Activated naive CD4-positive, alpha-beta T cell treated with anti-CD3 and anti-CD28 coated beads, Interleukin-2, amount 50 U/mL, for 72 hours (primary cell): Measurements from ENCODE around the gene RGS17. TPM values are rescaled to one million over a fixed set of nuclear protein-coding genes. Genes with fewer than 3 reads are reported as not detected.

Source experiments
- ATAC-seq, 2 donors: fragments of 150-1000 bp; cut with Tn5 transposase; 2 replicates each; pipeline ENCODE4 v1.10.0; 2021; ENCODE audit warnings: mild to moderate bottlenecking in 2 of 2, moderate library complexity in 2 of 2
- DNase-seq, 2 donors: peaks; one replicate each; pipeline ENCODE4 v3.0.0; 2021 to 2022; ENCODE audit warnings: low spot score in 2 of 2
- H3K27ac Mint-ChIP-seq, 2 donors: one replicate each; pipeline ENCODE4 v1.8.0; 2022; ENCODE audit warnings: mild to moderate bottlenecking in 2 of 2, mixed read lengths in 2 of 2
- H3K36me3 Mint-ChIP-seq, 2 donors: one replicate each; pipeline ENCODE4 v1.8.0; 2022; ENCODE audit warnings: mixed read lengths in 2 of 2
- H3K9me3 Mint-ChIP-seq, 2 donors: one replicate each; pipeline ENCODE4 v1.8.0; 2022; ENCODE audit warnings: mixed read lengths in 2 of 2
- total RNA-seq, 2 donors: library from RNA; stranded (reverse); gene quantifications; one replicate each; pipeline ENCODE4 v1.2.3, GENCODE V29; 2022

RGS17 gene
- total RNA-seq: not detected

- Mint-ChIP-seq H3K36me3 (peaks cover 6 to 7% of the 10 kb centered on the region in 2 donors), H3K9me3 (no peaks in the 10 kb centered on the region), H3K27ac (no peak within 1 kb of the TSS)
- DNase-seq: peak in 1 of 2 donors; percentile 11
- peak; percentile 69 to 73 for ATAC-seq
These were observed at the start of gene RGS17 for GRCh38 chr6:153131037-153131981. RGS17 (minus strand) TSS chr6:153131282; CDS start chr6:153044018, 87,264 bp downstream.

- no peaks in the 10 kb centered on the region for H3K36me3 Mint-ChIP-seq
- no peak overlapping the region for H3K27ac Mint-ChIP-seq
- no peak for DNase-seq
- ATAC-seq: no peak
- H3K9me3 Mint-ChIP-seq: peaks cover 0 to 4% of the 10 kb centered on the region in 2 donors
These were observed 41.7 kb upstream of the RGS17 start for GRCh38 chr6:153172815-153173214.

- ATAC-seq (no peak), DNase-seq (no peak)
- no peaks in the 10 kb centered on the region for H3K9me3 Mint-ChIP-seq
- H3K27ac Mint-ChIP-seq: no peak overlapping the region
- no peaks in the 10 kb centered on the region for H3K36me3 Mint-ChIP-seq
These were observed 39.4 kb upstream of the RGS17 start for GRCh38 chr6:153170511-153170910.

GRCh38 chr6:153167907-153168306 is 36.8 kb upstream of the RGS17 start:
- no peak overlapping the region for H3K27ac Mint-ChIP-seq
- H3K36me3 Mint-ChIP-seq: no peaks in the 10 kb centered on the region
- H3K9me3 Mint-ChIP-seq: peaks cover 0 to 4% of the 10 kb centered on the region in 2 donors
- DNase-seq (no peak), ATAC-seq (no peak)

- ATAC-seq: no peak
- H3K9me3 Mint-ChIP-seq: peaks cover 0 to 4% of the 10 kb centered on the region in 2 donors
- no peaks in the 10 kb centered on the region for H3K36me3 Mint-ChIP-seq
- DNase-seq: no peak
- no peak overlapping the region for H3K27ac Mint-ChIP-seq
These were observed 36.2 kb upstream of the RGS17 start for GRCh38 chr6:153167061-153167891.

GRCh38 chr6:153162646-153163045 is 31.6 kb upstream of the RGS17 start:
- H3K27ac Mint-ChIP-seq: no peak overlapping the region
- DNase-seq (no peak), ATAC-seq (no peak)
- H3K9me3 Mint-ChIP-seq: peaks cover 0 to 4% of the 10 kb centered on the region in 2 donors
- no peaks in the 10 kb centered on the region for H3K36me3 Mint-ChIP-seq

- Mint-ChIP-seq H3K27ac (no peak overlapping the region), H3K9me3 (peaks cover 0 to 4% of the 10 kb centered on the region in 2 donors), H3K36me3 (no peaks in the 10 kb centered on the region)
- no peak for DNase-seq
- ATAC-seq: no peak
These were observed 31.1 kb upstream of the RGS17 start for GRCh38 chr6:153162172-153162571.

GRCh38 chr6:153160221-153160620 is 29.1 kb upstream of the RGS17 start:
- no peak for DNase-seq
- no peak for ATAC-seq
- Mint-ChIP-seq H3K27ac (no peak overlapping the region), H3K36me3 (no peaks in the 10 kb centered on the region), H3K9me3 (peaks cover 0 to 1% of the 10 kb centered on the region in 2 donors)

- H3K9me3 Mint-ChIP-seq: peaks cover 8 to 9% of the 10 kb centered on the region in 2 donors
- ATAC-seq (no peak), DNase-seq (no peak)
- H3K36me3 Mint-ChIP-seq: no peaks in the 10 kb centered on the region
- H3K27ac Mint-ChIP-seq: peak overlapping the region in 1 of 2 donors; percentile 38
These were observed 19.8 kb upstream of the RGS17 start for GRCh38 chr6:153150752-153151440.

- ATAC-seq (no peak), DNase-seq (no peak)
These were observed 19.3 kb upstream of the RGS17 start for GRCh38 chr6:153150371-153150751.

GRCh38 chr6:153149891-153150290 is 18.8 kb upstream of the RGS17 start:
- no peak overlapping the region for H3K27ac Mint-ChIP-seq
- no peak for DNase-seq
- H3K36me3 Mint-ChIP-seq: no peaks in the 10 kb centered on the region
- no peak for ATAC-seq
- H3K9me3 Mint-ChIP-seq: peaks cover 8 to 9% of the 10 kb centered on the region in 2 donors

More at GRCh38 chr6:153150371-153150751, 19.3 kb upstream of the RGS17 start:
- H3K9me3 Mint-ChIP-seq: peaks cover 8 to 9% of the 10 kb centered on the region in 2 donors
- H3K36me3 Mint-ChIP-seq: no peaks in the 10 kb centered on the region
- H3K27ac Mint-ChIP-seq: no peak overlapping the region

GRCh38 chr6:153146413-153146812 is 15.3 kb upstream of the RGS17 start:
- Mint-ChIP-seq H3K9me3 (peaks cover 8 to 9% of the 10 kb centered on the region in 2 donors), H3K36me3 (no peaks in the 10 kb centered on the region), H3K27ac (no peak overlapping the region)
- DNase-seq (no peak), ATAC-seq (no peak)

- Mint-ChIP-seq H3K27ac (no peak overlapping the region), H3K36me3 (no peaks in the 10 kb centered on the region), H3K9me3 (peaks cover 8 to 9% of the 10 kb centered on the region in 2 donors)
- ATAC-seq (no peak), DNase-seq (no peak)
These were observed 14.5 kb upstream of the RGS17 start for GRCh38 chr6:153145591-153145990.

- H3K36me3 Mint-ChIP-seq: no peaks in the 10 kb centered on the region
- no peak overlapping the region for H3K27ac Mint-ChIP-seq
- DNase-seq (no peak), ATAC-seq (no peak)
- no peaks in the 10 kb centered on the region for H3K9me3 Mint-ChIP-seq
These were observed 12.1 kb upstream of the RGS17 start for GRCh38 chr6:153143200-153143599.

GRCh38 chr6:153140299-153140698 is 9.2 kb upstream of the RGS17 start:
- no peaks in the 10 kb centered on the region for H3K9me3 Mint-ChIP-seq
- ATAC-seq (no peak), DNase-seq (no peak)
- H3K27ac Mint-ChIP-seq: no peak overlapping the region
- no peaks in the 10 kb centered on the region for H3K36me3 Mint-ChIP-seq

- Mint-ChIP-seq H3K36me3 (no peaks in the 10 kb centered on the region), H3K9me3 (no peaks in the 10 kb centered on the region), H3K27ac (no peak overlapping the region)
- ATAC-seq (no peak), DNase-seq (no peak)
These were observed 7.8 kb upstream of the RGS17 start for GRCh38 chr6:153138930-153139329.

- no peak for ATAC-seq
- Mint-ChIP-seq H3K9me3 (no peaks in the 10 kb centered on the region), H3K27ac (no peak overlapping the region)
These were observed 4.6 kb upstream of the RGS17 start for GRCh38 chr6:153135681-153136080.

More at GRCh38 chr6:153135681-153136080, 4.6 kb upstream of the RGS17 start:
- DNase-seq: no peak
- H3K36me3 Mint-ChIP-seq: no peaks in the 10 kb centered on the region
